Measurements from ENCODE around the gene AQR.
"Not testable (repeated sequence)": the region's sequence is repeated elsewhere in the genome, so short reads cannot be mapped to it uniquely, and the experiment has no call there.

Gene AQR

GRCh38 chr15:34953851-34954250 is 15.7 kb downstream of the AQR start:
- no peak for DNase-seq (ENCODE audit: low read depth in 2 of 2)

DNA sequence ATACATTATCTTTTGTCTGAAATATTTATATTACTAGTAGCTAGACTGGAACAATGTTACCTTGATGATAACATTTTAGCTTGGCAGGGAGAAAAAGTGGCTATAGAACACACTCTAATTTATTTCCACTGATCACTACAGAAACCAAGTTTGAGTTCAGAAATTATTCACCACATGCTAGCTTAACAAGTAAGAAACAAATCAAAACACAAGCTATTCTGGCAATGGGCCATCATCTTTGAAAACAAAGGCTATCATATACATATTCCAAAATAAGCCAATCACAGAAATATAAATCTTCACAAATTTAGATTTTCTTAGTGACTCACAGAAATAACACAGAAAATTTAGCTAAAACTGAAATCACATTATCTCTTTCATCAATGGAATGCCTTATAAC is 17.1 kb downstream of the AQR start:
- no peak for DNase-seq (ENCODE audit: low read depth in 2 of 2)

DNA sequence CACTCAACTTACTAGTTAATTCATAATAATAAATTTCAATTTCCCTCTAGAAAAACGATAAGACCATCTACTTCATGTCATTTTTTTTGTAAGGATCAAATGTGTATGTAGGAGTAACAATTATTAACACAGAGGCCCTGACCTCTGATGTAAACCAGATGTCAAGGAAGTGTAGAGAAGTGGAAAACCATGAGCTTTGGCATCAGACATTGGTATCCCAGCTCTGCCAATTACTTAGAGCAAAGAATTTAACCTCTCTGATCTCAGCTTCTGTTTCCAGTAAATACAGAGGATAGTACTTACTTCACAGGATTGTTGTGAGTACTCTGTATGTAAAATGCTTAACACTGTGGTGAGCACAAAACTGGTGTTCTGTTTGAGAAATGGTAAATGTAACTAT is 17.5 kb downstream of the AQR start:
- DNase-seq (ENCODE audit: low read depth in 2 of 2) = no peak

DNA sequence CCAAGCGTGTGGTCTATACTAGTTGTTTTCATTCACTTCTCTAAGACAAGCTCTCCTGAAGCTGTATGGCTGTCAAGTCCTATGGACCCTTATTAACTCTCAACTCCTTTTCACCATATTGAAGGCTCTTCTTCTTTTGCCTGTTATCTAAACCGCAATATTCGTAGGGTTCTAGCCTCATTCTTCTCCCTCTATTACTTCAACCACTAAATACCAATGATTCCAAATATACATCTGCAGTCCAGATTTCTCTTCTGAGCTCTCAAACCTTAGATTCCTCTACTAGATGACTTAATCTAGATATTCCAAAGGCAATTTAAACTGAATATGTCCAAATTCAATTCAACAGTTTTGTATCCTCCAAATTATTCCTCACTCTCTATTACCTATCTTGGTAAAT is 24.6 kb downstream of the AQR start:
- no peak for DNase-seq (ENCODE audit: low read depth in 2 of 2)

DNA sequence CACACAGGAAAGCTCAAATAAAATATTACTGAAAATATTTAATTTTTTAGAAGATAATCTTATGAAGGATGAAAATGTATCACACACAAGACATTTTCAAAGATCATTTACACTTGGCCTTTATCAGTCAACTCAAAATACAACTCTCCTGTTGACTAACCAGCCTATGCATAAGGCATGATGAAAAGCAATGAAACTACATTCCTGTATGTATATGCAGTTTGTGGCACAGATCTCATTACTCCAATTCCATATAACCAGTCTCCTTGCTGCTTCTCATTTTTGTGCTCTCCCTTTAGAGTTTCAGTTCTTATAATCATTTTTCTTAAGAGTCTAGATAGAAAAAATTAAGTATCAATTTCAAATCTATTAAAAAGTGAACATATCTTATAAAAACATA is 25.8 kb downstream of the AQR start:
- DNase-seq (ENCODE audit: low read depth in 2 of 2) = no peak

GRCh38 chr15:34943264-34943663 is 26.3 kb downstream of the AQR start:
- DNase-seq (ENCODE audit: low read depth in 2 of 2) = not testable (repeated sequence)

DNA sequence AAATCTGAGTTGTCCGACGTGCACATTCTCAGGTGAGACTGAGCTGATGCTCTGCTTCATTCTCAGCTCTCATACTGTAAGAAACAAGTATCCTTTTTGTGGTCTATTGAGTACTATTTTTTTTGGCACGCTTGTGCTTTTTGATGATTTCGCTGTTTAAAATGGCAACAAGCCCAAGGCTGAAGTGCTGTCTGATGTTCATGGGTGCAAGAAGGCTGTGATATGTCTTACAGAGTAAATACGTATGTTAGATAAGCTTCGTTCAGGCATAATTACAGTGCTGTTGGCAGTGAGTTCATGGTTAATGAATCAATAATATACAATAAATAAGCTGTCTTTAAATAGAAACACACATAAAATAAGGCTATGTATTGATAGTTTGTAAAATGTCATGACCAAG is 27.2 kb downstream of the AQR start:
- DNase-seq (ENCODE audit: low read depth in 2 of 2) = no peak

DNA sequence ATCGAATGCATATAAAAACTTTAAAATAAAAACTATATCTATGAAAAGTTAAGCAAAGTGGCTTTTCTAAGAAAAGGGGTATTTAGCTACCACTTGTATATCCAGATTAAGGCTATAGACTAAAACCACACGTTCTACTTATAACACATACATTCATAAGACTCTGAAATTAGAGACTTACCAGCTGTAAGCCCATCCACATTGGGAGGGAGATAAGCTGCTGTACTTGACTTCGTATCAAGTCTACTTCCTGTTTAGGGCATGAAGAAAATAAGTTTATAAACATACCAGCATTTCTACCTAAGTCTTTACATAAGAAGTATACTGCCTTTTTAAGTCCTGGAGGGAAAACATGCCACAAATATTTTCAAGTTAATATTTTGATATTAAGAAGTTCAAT is 27.7 kb downstream of the AQR start:
- no peak for DNase-seq (ENCODE audit: low read depth in 2 of 2)

- DNase-seq (ENCODE audit: low read depth in 2 of 2) = no peak
Measured at GRCh38 chr15:34941185-34941698, 28.3 kb downstream of the AQR start.

DNA sequence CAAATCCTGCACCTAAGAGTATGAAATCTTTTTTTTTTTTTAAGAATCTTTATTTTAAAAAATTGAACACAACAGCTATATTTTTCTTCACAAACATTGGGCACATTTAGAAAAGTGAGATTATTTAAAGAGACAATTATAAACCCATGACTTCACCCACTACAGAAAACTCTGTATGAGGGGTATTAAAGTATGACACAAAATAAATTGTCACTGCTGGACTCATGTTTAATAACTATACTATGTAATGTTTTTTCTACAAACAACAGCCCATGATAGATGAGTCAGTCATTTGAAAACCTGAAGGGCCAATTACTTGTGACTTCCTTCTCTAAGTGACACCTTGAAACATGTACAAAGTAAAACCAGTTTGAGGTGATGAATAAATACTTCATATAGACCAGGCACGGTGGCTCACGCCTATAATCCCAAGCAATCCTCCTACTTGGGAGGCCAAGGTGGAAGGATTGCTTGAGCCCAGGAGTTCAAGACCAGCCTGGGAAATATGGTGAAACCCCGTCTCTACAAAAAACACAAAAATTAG is 36.0 kb downstream of the AQR start:
- DNase-seq (ENCODE audit: low read depth in 2 of 2) = no peak

DNA sequence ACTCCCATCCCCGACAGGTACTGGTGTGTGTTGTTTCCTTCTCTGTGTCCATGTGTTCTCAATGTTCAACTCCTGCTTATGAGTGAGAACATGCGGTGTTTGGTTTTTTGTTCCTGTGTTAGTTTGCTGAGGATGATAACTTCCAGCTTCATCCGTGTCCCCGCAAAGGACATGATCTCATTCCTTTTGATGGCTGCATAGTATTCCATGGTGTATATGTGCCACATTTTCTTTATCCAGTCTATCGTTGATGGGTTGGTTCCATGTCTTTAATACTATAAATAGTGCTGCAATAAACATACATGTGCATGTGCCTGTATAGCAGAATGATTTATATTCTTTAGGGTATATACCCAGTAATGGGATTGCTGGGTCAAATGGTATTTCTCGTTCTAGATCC is 41.2 kb downstream of the AQR start:
- not testable (repeated sequence) for DNase-seq (ENCODE audit: low read depth in 2 of 2)

DNA sequence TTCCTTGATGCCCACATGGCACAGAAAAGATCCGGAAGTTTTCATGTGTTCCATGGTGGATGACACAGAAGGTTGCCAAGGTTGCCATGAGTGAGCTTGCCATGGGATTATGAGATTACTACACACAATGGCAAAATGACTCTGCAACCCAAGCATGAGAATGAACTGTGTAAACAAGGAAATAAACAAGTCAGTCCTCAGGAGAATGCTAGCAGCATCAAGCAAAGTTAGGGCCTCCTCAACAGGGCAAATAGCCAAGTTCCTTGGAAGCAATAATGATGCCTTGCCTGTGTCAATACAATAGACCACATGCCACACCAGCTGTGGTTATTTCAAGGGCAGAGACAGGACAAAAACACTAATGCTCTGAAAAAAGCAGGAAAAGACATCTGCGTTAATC is 41.8 kb downstream of the AQR start:
- DNase-seq (ENCODE audit: low read depth in 2 of 2) = no peak

- DNase-seq (ENCODE audit: low read depth in 2 of 2) = no peak
Measured at GRCh38 chr15:34914317-34914716, 55.2 kb downstream of the AQR start.

DNA sequence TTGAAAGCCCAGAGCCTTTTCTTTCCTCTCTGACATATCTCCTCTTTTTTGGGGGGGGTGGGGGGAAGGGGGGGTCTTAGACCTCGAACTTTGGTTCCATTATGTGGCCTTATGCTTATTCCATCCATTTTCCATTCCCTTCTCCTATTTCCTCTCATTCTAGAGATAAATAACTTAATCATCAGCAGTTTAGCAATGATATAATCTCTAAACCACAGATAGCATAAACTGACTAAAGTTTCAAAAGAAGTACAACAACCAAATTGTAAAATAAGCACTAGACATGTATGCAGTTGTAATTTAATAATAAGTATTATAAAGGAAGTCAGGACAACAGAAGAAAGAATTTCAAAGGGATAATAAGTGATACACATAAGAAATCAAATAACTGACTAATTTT is 64.5 kb downstream of the AQR start:
- no peak for DNase-seq (ENCODE audit: low read depth in 2 of 2)

DNA sequence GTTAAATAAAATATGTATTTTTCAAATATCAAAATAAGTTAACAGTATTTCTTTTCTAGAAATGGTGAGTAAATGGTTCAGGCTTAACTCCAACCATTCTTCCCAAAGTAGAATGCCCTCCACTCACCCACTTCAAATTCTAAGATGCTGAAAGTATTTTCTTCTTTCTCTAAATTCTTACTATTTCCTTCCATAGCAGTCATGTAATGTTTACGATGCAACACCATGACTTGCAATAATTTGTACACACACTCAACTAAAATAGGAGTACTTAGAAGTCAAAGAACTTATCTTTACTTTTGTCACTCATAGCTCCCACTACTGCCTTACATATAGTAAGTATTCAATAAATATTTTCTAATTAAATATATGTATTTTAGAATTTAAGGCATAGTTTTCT is 65.0 kb downstream of the AQR start:
- DNase-seq (ENCODE audit: low read depth in 2 of 2) = no peak

- no peak for DNase-seq (ENCODE audit: low read depth in 2 of 2)
Measured at GRCh38 chr15:34900748-34901147, 68.8 kb downstream of the AQR start.

DNA sequence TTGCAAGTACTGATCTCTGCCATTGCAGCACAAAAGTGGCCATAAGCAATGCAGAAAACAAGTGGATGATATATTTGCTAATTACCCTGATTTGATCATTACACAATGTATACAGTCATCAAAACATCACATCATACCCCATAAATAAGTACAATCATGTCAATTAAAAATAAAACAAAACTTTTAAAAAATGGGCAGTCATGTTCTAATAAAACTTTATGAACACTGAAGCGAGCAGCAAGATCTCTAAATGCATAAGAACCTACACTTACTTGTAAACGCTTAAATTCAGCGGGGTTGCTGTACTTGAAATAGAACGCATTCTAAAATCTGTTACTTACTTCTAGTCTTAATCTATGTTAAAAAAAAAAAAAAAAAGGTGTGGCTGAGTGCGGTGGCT is 73.4 kb downstream of the AQR start:
- no peak for DNase-seq (ENCODE audit: low read depth in 2 of 2)

- no peak for DNase-seq (ENCODE audit: low read depth in 2 of 2)
Measured at GRCh38 chr15:34893967-34894366, 75.6 kb downstream of the AQR start.

GRCh38 chr15:34892963-34893591 is 76.5 kb downstream of the AQR start:
- DNase-seq (ENCODE audit: low read depth in 2 of 2) = no peak

DNA sequence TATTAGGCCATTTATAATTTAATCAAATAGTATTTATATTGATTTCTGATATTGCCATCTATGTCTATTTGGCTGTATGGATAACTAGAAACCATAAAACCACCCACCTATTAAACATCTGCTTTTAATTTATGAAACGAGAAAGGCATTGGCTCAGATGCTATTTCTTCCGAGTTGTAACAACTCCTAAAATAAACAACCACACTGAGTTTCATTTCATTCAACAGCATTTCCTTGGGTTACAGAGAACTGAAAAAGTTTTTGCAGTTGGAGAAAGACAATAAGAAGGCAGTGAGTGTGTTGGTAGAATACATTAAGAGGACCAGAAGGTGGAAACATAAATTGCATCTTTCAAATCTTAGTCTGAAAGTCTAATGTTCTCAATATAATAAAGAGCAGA is 79.1 kb downstream of the AQR start:
- DNase-seq (ENCODE audit: low read depth in 2 of 2) = no peak

DNA sequence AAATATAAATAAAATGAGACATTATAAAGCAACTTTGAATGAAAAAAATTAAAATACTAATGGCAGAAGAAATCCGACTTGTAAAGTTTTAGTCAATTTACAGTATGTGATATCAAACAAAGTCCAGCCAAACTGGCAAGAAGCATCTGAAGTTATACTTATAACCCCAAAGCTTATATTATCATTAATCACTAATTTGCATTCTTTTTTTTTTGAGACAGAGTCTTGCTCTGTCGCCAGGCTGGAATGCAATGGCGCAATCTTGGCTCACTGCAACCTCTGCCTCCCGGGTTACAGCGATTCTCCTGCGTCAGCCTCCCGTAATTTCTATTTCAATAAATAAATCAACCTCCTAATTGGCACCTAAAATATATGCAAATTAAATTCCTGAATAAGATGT is 80.1 kb downstream of the AQR start:
- no peak for DNase-seq (ENCODE audit: low read depth in 2 of 2)

GRCh38 chr15:34886134-34886533 is 83.4 kb downstream of the AQR start:
- DNase-seq (ENCODE audit: low read depth in 2 of 2) = no peak

GRCh38 chr15:34883633-34884032 is 85.9 kb downstream of the AQR start:
- no peak for DNase-seq (ENCODE audit: low read depth in 2 of 2)

DNA sequence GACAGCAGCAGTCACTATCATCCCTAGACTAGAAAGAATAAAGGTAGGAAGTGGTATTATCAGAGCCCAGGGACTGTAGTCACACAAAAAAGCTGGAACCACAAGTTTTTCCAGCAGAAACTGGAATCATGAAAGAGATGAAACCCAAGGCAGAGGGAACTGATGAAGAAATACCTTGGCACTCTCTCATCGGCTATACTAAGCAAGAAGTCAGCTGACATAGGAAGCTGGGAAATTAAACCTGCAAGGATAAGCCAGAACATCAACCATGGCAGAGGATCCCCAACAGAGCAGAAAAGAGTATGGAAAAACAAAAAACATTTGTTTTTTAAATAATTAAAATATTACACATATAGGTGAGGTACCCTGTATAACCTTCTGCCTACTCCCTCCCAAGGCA is 86.5 kb downstream of the AQR start:
- DNase-seq (ENCODE audit: low read depth in 2 of 2) = no peak
